Endothelial cell of umbilical vein (primary cell): Measurements from ENCODE around the gene CYTH2.

Experiments used
- EZH2 ChIP-seq: IDR thresholded peaks from 2 replicates; pipeline ENCODE4 v1.6.1; 2012; ENCODE audit warnings: borderline replicate concordance, low read depth, mild to moderate bottlenecking, moderate library complexity, low read length, inconsistent platforms; ENCODE audit not compliant: severe bottlenecking
- FOS ChIP-seq: IDR thresholded peaks from 2 replicates; pipeline ENCODE4 v1.6.1; 2011; ENCODE audit warnings: mild to moderate bottlenecking, low read length, moderate library complexity, borderline replicate concordance; ENCODE audit not compliant: insufficient read depth
- GATA2 ChIP-seq: IDR thresholded peaks from 2 replicates; pipeline ENCODE4 v1.7.0; 2011; ENCODE audit warnings: low read depth, mild to moderate bottlenecking, moderate library complexity, mixed read lengths, low read length; ENCODE audit not compliant: insufficient read length, insufficient read depth
- JUN ChIP-seq: IDR thresholded peaks from 2 replicates; pipeline ENCODE4 v1.6.1; 2011; ENCODE audit warnings: borderline replicate concordance, low read depth; ENCODE audit not compliant: insufficient read length, insufficient read depth
- MYC ChIP-seq: IDR thresholded peaks from one replicate; pipeline ENCODE4 v1.6.1; 2011; ENCODE audit warnings: mild to moderate bottlenecking, low read depth, low read length
- POLR2A ChIP-seq: IDR thresholded peaks from 2 replicates; pipeline ENCODE4 v1.6.1; 2012; ENCODE audit warnings: low read depth, mild to moderate bottlenecking, control low read depth, low read length
- POLR2AphosphoS5 ChIP-seq: IDR thresholded peaks from 2 replicates; pipeline ENCODE4 v1.6.1; 2012; ENCODE audit warnings: low read depth, mild to moderate bottlenecking, control low read depth, low read length, moderate library complexity; ENCODE audit not compliant: insufficient read depth
- TF ChIP-seq, protein P1 (sequence below), 2 donors: IDR thresholded peaks; 1 replicate in 1 of 2; 2 replicates in 1 of 2; pipeline ENCODE4 v1.5.1; 2011; ENCODE audit warnings: low read length in 2 of 2, mild to moderate bottlenecking in 2 of 2, moderate library complexity in 2 of 2, control low read depth in 1 of 2, inconsistent platforms in 1 of 2, low read depth in 1 of 2; ENCODE audit not compliant: insufficient read depth in 1 of 2; ENCODE audit errors: extremely low read depth in 1 of 2
- TF ChIP-seq, protein P2 (sequence below): IDR thresholded peaks from 2 replicates; pipeline ENCODE4 v1.6.1; 2011; ENCODE audit not compliant: insufficient read depth, insufficient read length

DNA sequence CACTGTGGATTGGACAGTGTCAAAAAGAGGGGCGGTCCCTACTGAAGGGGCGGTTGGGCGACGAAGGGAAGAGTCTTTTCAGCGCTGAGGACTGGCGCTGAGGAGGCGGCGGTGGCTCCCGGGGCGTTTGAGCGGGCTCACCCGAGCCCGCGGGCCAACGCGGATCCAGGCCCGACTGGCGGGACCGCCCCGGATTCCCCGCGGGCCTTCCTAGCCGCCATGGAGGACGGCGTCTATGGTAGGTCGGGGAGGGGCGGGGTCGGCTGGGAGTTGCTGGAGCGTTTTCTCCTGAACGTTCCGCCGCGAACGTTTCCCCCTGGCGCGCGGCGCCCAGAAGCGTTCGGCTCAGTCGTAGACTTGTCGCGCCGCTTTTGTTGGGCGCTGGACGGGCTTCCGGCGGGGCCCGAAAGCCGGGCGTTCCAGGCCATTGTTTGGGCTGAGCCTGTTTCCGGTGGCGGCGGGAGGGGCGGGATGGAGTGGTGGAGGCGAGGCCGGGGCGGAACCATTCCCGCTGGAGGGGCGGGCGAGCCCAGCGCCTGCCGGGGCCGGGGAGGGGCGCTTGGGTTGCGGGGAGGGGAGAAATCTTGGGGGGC is at the start of gene CYTH2:
- TF ChIP-seq, protein P1, sequence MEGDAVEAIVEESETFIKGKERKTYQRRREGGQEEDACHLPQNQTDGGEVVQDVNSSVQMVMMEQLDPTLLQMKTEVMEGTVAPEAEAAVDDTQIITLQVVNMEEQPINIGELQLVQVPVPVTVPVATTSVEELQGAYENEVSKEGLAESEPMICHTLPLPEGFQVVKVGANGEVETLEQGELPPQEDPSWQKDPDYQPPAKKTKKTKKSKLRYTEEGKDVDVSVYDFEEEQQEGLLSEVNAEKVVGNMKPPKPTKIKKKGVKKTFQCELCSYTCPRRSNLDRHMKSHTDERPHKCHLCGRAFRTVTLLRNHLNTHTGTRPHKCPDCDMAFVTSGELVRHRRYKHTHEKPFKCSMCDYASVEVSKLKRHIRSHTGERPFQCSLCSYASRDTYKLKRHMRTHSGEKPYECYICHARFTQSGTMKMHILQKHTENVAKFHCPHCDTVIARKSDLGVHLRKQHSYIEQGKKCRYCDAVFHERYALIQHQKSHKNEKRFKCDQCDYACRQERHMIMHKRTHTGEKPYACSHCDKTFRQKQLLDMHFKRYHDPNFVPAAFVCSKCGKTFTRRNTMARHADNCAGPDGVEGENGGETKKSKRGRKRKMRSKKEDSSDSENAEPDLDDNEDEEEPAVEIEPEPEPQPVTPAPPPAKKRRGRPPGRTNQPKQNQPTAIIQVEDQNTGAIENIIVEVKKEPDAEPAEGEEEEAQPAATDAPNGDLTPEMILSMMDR (IDR thresholded peaks at IDR 0.05; ENCODE audit: extremely low read depth in 1 of 2, insufficient read depth in 1 of 2, low read depth in 1 of 2, low read length in 2 of 2): no peak
- TF ChIP-seq EZH2: no peak
- TF ChIP-seq, protein P2, sequence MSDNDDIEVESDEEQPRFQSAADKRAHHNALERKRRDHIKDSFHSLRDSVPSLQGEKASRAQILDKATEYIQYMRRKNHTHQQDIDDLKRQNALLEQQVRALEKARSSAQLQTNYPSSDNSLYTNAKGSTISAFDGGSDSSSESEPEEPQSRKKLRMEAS: no peak
- peak; percentile 99 for TF ChIP-seq POLR2A
- TF ChIP-seq FOS: no peak
- no peak for TF ChIP-seq GATA2
- TF ChIP-seq MYC: no peak
- peak; percentile 96 for TF ChIP-seq POLR2AphosphoS5
- no peak for TF ChIP-seq JUN
